ENCODE data around the gene CKAP5. TPM values are rescaled to one million over a fixed set of nuclear protein-coding genes. Genes with fewer than 3 reads are reported as not detected.

Gene CKAP5
- polyA plus RNA-seq, 1 donor (not counting 4 experiments of a cell fraction or from before 2014, with no cell fraction given): 96.4 TPM

GRCh38 chr11:46697723-46698122, 148.4 kb downstream of the CKAP5 start:
- TF ChIP-seq CTCF (optimal IDR thresholded peaks at IDR 0.05 in 1 of 3, IDR thresholded peaks at IDR 0.05 in 1 of 3, conservative IDR thresholded peaks at IDR 0.05 in 1 of 3; ENCODE audit: extremely low read depth in 1 of 3, insufficient read depth in 2 of 3, low read length in 3 of 3) (no peak), EZH2 (IDR thresholded peaks at IDR 0.05; ENCODE audit: low read length) (no peak)
- no peak overlapping the region for H3K27ac ChIP-seq (ENCODE audit: control insufficient read depth, insufficient read depth, low read length)
- no peaks in the 10 kb centered on the region for H3K9me1 ChIP-seq (ENCODE audit: control insufficient read depth, extremely low read depth, insufficient read depth, low read length)
- H3K9me3 ChIP-seq (ENCODE audit: control insufficient read depth, low read depth, low read length): no peaks in the 10 kb centered on the region
- H3K9ac ChIP-seq (ENCODE audit: control insufficient read depth, extremely low read depth, insufficient read depth, low read length): no peak overlapping the region
- no peak overlapping the region for H3K4me3 ChIP-seq (ENCODE audit: control insufficient read depth in 2 of 3, extremely low read depth in 1 of 3, insufficient read depth in 2 of 3, low read depth in 1 of 3, low read length in 3 of 3)
- H3K36me3 ChIP-seq (ENCODE audit: control insufficient read depth in 2 of 2, extremely low read depth in 1 of 2, insufficient read depth in 2 of 2, low read length in 2 of 2): peaks cover 23 to 30% of the 10 kb centered on the region in 2 experiments
- no peak for DNase-seq (ENCODE audit: low read depth, low spot score)
- dilution Hi-C loops (cut with MboI; ENCODE audit: extremely low pct_ligation_motif_present, low sequenced_read_pairs): no loop called here
- no peak overlapping the region for H2AFZ ChIP-seq (ENCODE audit: control insufficient read depth, low read length)
- FAIRE-seq: no peak
- peaks cover 49% of the 10 kb centered on the region for H3K79me2 ChIP-seq (ENCODE audit: control insufficient read depth, insufficient read depth, low read length)
- peaks cover 13% of the 10 kb centered on the region for H3K4me1 ChIP-seq (ENCODE audit: control insufficient read depth, extremely low read depth, insufficient read depth, low read length)
- H3K27me3 ChIP-seq (ENCODE audit: control insufficient read depth, extremely low read depth, insufficient read depth, low read length): no peaks in the 10 kb centered on the region
- no peaks in the 10 kb centered on the region for H4K20me1 ChIP-seq (ENCODE audit: control insufficient read depth, extremely low read depth, insufficient read depth, low read length)
- H3K4me2 ChIP-seq (ENCODE audit: control insufficient read depth, extremely low read depth, insufficient read depth, low read depth, low read length): no peak overlapping the region

- peaks cover 21 to 28% of the 10 kb centered on the region in 2 experiments for H3K36me3 ChIP-seq (ENCODE audit: control insufficient read depth in 2 of 2, extremely low read depth in 1 of 2, insufficient read depth in 2 of 2, low read length in 2 of 2)
- TF ChIP-seq EZH2 (IDR thresholded peaks at IDR 0.05; ENCODE audit: low read length): no peak
- TF ChIP-seq CTCF (optimal IDR thresholded peaks at IDR 0.05 in 1 of 3, IDR thresholded peaks at IDR 0.05 in 1 of 3, conservative IDR thresholded peaks at IDR 0.05 in 1 of 3; ENCODE audit: extremely low read depth in 1 of 3, insufficient read depth in 2 of 3, low read length in 3 of 3): no peak
- no peak overlapping the region for H3K4me2 ChIP-seq (ENCODE audit: control insufficient read depth, extremely low read depth, insufficient read depth, low read depth, low read length)
- FAIRE-seq (no peak), DNase-seq (ENCODE audit: low read depth, low spot score) (no peak)
- no peak overlapping the region for H2AFZ ChIP-seq (ENCODE audit: control insufficient read depth, low read length)
- no peak overlapping the region for H3K9ac ChIP-seq (ENCODE audit: control insufficient read depth, extremely low read depth, insufficient read depth, low read length)
- peaks cover 13% of the 10 kb centered on the region for H3K4me1 ChIP-seq (ENCODE audit: control insufficient read depth, extremely low read depth, insufficient read depth, low read length)
- no peaks in the 10 kb centered on the region for H3K27me3 ChIP-seq (ENCODE audit: control insufficient read depth, extremely low read depth, insufficient read depth, low read length)
- no peak overlapping the region for H3K4me3 ChIP-seq (ENCODE audit: control insufficient read depth in 2 of 3, extremely low read depth in 1 of 3, insufficient read depth in 2 of 3, low read depth in 1 of 3, low read length in 3 of 3)
- no peaks in the 10 kb centered on the region for H3K9me3 ChIP-seq (ENCODE audit: control insufficient read depth, low read depth, low read length)
- H3K9me1 ChIP-seq (ENCODE audit: control insufficient read depth, extremely low read depth, insufficient read depth, low read length): no peaks in the 10 kb centered on the region
- H3K27ac ChIP-seq (ENCODE audit: control insufficient read depth, insufficient read depth, low read length): no peak overlapping the region
- no peaks in the 10 kb centered on the region for H4K20me1 ChIP-seq (ENCODE audit: control insufficient read depth, extremely low read depth, insufficient read depth, low read length)
- peaks cover 44% of the 10 kb centered on the region for H3K79me2 ChIP-seq (ENCODE audit: control insufficient read depth, insufficient read depth, low read length)
- dilution Hi-C loops (cut with MboI; ENCODE audit: extremely low pct_ligation_motif_present, low sequenced_read_pairs): no loop called here
Observed at GRCh38 chr11:46697303-46697702, 148.8 kb downstream of the CKAP5 start.
